OCI-M2 (cell line): ENCODE results near the gene MIPEP.

Source experiments
- DNase-seq: peaks from one replicate; lab custom pipeline; 2025; ENCODE audit not compliant: unreplicated experiment; lab: John Stamatoyannopoulos, UW

The MIPEP gene

DNA sequence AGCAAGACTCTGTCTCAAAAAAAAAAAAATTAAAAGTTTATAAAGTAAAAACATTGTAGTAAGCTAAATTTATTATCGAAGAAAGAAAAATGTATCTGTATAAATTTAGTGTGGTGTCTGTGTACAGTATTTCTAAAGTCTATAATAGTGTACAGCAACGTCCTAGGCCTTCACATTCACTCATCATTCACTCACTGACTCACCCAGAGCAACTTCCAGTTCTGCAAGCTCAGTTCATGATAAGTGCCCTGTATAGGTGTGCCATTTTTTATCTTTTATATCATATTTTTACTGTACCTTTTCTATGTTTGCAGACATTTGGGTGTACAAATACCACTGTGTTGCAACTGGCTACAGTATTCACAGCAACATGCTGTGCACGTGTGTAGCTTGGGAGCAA lies 200.9 kb downstream of the MIPEP start:
- DNase-seq, result no peak

DNA sequence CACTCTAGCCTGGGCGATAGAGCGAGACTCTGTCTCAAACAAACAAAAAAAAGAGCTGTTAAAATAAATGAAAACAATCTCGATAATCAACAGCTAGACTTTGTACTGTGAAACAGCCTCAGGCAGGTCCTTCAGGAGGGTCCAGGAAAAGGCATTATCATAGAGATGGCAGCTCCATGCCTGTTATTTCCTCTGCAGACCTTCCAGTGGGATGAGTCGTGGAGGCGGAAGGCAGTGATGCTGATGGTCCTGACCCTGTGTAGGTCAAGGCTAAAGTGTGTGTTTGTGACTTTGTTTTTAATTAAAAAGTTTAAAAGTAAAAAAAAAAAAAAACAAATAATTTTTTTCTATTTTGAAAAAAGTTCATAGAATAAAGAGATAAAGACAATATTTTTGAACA lies 201.6 kb downstream of the MIPEP start:
- DNase-seq, result no peak

DNA sequence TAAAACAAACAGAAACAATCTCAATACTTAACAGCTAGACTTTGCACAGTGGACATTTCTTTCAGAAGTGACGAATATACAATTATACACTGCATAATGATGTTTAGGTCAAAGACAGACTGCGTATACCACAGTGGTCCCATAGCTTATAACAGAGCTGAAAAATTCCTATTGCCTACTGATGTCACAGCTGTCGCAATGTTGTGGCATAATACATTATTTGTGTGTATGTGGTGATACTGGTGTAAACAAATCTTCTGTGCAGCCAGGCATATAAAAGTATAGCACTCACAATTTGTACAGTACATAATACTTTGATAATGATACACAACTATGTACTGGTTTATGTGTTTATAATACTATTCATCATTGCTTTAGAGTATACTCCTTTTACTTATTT lies 202.3 kb downstream of the MIPEP start:
- DNase-seq, result no peak

DNA sequence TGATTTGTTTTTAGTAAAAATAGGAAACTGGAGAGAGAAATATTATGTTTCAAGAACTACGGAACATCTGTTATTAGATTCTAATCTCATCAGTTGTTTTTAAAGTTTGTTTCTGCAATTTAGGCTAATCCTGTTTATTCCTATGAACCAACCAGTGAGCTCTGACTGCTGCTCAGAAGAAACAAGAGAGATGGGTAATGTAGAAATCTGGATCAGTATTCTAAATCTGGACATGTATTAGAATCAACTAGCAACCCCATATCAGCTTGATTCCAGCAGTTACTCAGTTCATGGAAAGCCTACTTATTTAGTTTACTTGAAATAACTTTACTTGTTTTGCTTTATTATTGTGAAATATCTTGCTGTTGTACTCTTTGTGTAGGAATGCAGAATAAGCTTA lies 203.8 kb downstream of the MIPEP start:
- DNase-seq, result no peak

DNA sequence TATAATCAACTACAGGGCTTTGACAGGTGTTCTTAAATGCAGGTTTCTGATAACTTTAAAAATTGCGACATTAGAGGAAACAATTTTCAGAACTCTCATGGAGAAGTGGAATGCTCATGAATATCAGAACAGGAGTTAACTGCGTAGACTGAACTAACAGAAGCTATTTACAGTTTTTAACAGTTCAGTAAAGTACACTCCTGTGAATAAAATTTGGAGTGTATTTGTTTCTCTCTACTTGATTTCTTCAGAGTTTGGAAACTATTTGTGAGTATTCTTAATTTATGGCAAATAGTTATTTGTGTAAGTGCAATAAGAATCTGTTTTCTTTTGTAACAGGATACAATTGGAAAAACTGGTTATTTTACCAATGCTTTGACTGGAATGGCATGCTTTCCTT lies 204.6 kb downstream of the MIPEP start:
- DNase-seq, result no peak

DNA sequence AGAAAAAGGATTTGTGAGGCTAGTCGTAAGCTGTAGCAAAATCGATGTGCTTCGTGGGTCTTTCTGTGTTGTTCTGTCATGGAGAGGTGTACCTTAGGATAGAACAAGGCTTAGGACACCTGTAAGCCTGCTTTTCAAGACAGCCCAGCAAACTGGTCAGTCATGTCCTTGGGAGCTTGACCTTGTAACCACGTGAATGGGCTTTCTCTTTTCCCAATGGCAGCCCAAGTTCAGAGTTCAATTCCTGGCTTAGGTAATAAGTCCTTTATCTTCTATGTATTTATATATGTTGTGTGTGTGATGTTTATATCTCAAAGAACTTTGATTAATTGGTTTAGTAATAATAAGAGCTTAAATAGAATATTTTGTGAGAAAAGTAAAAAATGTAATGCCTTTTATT lies 206.1 kb downstream of the MIPEP start:
- no peak for DNase-seq

DNA sequence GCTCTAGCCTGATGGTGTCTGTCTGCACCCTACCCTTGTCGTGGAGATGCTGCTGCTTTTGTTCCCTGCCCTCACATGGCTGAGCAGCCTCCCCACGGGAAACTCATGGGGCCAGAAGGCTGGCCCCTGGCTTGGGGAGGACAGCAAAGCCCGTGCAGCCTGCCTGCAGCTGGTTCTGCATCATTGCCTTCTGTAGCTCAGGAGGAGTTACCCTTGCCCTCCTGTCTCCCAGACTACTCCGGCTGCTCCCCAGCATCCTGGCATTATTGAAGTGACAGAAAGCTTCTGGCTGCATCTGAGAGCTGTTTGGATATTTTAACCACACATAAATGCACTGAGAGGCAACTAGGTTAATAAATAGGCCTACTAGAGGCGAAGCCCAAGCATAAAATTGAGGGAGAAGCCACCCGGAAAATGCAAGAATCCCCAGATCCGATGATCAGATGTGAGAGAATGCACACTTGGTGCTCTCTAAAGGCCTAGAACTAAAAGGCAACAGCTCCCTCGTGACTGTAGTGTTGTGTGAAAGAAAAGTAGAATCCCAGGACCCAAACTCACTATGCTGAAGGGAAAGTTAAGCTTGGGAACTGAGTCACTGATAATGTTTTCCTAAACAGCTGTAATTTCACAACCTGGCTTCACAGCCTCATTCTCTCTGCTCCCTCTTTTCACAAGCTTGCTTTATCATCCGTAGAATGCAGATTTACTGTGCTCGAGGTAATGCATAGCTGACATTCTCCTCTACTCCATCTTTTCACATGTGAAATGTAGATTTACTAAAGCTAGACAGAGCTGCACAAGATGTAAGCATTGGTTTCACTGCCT lies 208.1 kb downstream of the MIPEP start:
- no peak for DNase-seq
